GM12878 (cell line): ENCODE results near the gene DNAAF1. TPM values are rescaled to one million over a fixed set of nuclear protein-coding genes. Genes with fewer than 3 reads are reported as not detected.

Experiments
- ATAC-seq: fragments of 200-7000 bp; cut with Tn5 transposase; 3 replicates; pipeline ENCODE4 v1.9.1; 2020; ENCODE audit warnings: mild to moderate bottlenecking, moderate library complexity
- BruUV-seq: library from RNA; stranded (reverse); fragments of 400-500 nt; replicated peaks from 2 replicates; lab custom pipeline; 2021; lab: Mats Ljungman, UMichigan
- CTCF ChIA-PET: fragments of 300-600 bp; sonication (Branson Sonifier 250); formaldehyde crosslinking; extraction: SDS; loops from one replicate; lab custom pipeline; 2021; ENCODE audit warnings: inconsistent platforms; lab: Yijun Ruan, JAX
- POLR2A ChIA-PET: fragments of 350-600 bp; formaldehyde crosslinking; extraction: SDS; loops from one replicate; lab custom pipeline; 2021; ENCODE audit warnings: inconsistent platforms; lab: Charles Lee
- RAD21 ChIA-PET: fragments of 300-600 bp; sonication (Branson Sonifier 250); formaldehyde crosslinking; loops from one replicate; lab custom pipeline; 2023; ENCODE audit warnings: antibody characterized with exemption; ENCODE audit not compliant: unreplicated experiment; lab: Charles Lee
- SMC1A ChIA-PET: fragments of 300-600 bp; sonication (Branson Sonifier 250); formaldehyde crosslinking; loops from one replicate; lab custom pipeline; 2023; ENCODE audit not compliant: unreplicated experiment, uncharacterized antibody; lab: Charles Lee
- DNase-seq: peaks from one replicate; pipeline ENCODE4 v3.0.0-alpha.2; 2011; ENCODE audit warnings: low read depth, low spot score
- FAIRE-seq: peaks from 3 replicates; lab custom pipeline; 2011; peaks lifted over from hg19 to GRCh38; lab: Jason Lieb, UNC
- H2AFZ ChIP-seq: 2 replicates; pipeline ENCODE4 v1.6.0; 2011; ENCODE audit warnings: low read depth, low read length, control low read depth; ENCODE audit not compliant: control insufficient read depth
- H3K27ac ChIP-seq: 2 replicates; pipeline ENCODE4 v1.5.1; 2011; ENCODE audit warnings: control low read depth; ENCODE audit not compliant: control insufficient read depth, insufficient read depth
- H3K27me3 ChIP-seq, 2 experiments: replicated peaks in 1 of 2; 2 replicates each; pipeline versions ENCODE4 v1.6.0 to v1.6.1; 2011; ENCODE audit warnings: low read length in 1 of 2; ENCODE audit not compliant: control insufficient read depth in 2 of 2, insufficient read depth in 2 of 2
- H3K36me3 ChIP-seq, 2 experiments: 2 replicates each; pipeline ENCODE4 v1.5.1; 2011; ENCODE audit warnings: low read length in 1 of 2; ENCODE audit not compliant: control insufficient read depth in 2 of 2, insufficient read depth in 2 of 2
- H3K4me1 ChIP-seq: 2 replicates; pipeline ENCODE4 v1.6.1; 2011; ENCODE audit warnings: mild to moderate bottlenecking, low read length, moderate library complexity, mixed read lengths; ENCODE audit not compliant: control insufficient read depth, insufficient read depth
- H3K4me2 ChIP-seq: 2 replicates; pipeline ENCODE4 v1.6.0; 2011; ENCODE audit warnings: control low read depth; ENCODE audit not compliant: control insufficient read depth, insufficient read depth
- H3K4me3 ChIP-seq: fragments of 200-600 bp; sonication (generic); 2 replicates; pipeline ENCODE4 v1.5.1; 2016
- H3K79me2 ChIP-seq: 2 replicates; pipeline ENCODE4 v1.6.0; 2011; ENCODE audit warnings: low read length; ENCODE audit not compliant: control insufficient read depth, insufficient read depth
- H3K9ac ChIP-seq: 2 replicates; pipeline ENCODE4 v1.8.0; 2011; ENCODE audit warnings: low read length, control low read depth, mixed read lengths; ENCODE audit not compliant: control insufficient read depth, insufficient read depth
- H3K9me3 ChIP-seq: replicated peaks from 3 replicates; pipeline ENCODE4 v1.5.1; 2011; ENCODE audit warnings: mild to moderate bottlenecking, low read length; ENCODE audit not compliant: control insufficient read depth, insufficient read depth
- H4K20me1 ChIP-seq: 2 replicates; pipeline ENCODE4 v1.6.0; 2011; ENCODE audit not compliant: control insufficient read depth, insufficient read depth
- CEBPZ ChIP-seq: fragments of 150-350 bp; IDR thresholded peaks from 2 replicates; pipeline ENCODE4 v1.6.1; 2016; ENCODE audit warnings: low read depth, low read length
- CREM ChIP-seq: IDR thresholded peaks from 2 replicates; pipeline ENCODE4 v1.6.1; 2014; ENCODE audit warnings: antibody characterized with exemption, low read depth
- EGR1 ChIP-seq, 2 experiments: IDR thresholded peaks; 1 replicate in 1 of 2; 2 replicates in 1 of 2; pipeline ENCODE4 v1.6.1; 2011 to 2012; ENCODE audit warnings: low read depth in 2 of 2, low read length in 2 of 2, borderline replicate concordance in 1 of 2, mild to moderate bottlenecking in 1 of 2, moderate library complexity in 1 of 2
- IRF3 ChIP-seq: fragments of 450-650 bp; IDR thresholded peaks from 2 replicates; pipeline ENCODE4 v1.6.1; 2014; ENCODE audit warnings: mild to moderate bottlenecking
- KDM1A ChIP-seq: fragments of 200-600 bp; sonication (generic); IDR thresholded peaks from 2 replicates; pipeline ENCODE4 v1.6.1; 2016; ENCODE audit warnings: borderline replicate concordance
- LARP7 ChIP-seq: fragments of 450-650 bp; IDR thresholded peaks from 2 replicates; pipeline ENCODE4 v1.6.1; 2017; ENCODE audit warnings: mild to moderate bottlenecking
- NRF1 ChIP-seq: conservative IDR thresholded peaks from 2 replicates; pipeline ENCODE4 v1.6.1; 2011; ENCODE audit warnings: mild to moderate bottlenecking, low read depth, low read length, improper control_type of control experiment
- POLR2AphosphoS5 ChIP-seq: IDR thresholded peaks from 2 replicates; pipeline ENCODE4 v1.6.1; 2011; ENCODE audit warnings: mild to moderate bottlenecking, low read length, inconsistent platforms
- RFX5 ChIP-seq: IDR thresholded peaks from 2 replicates; pipeline ENCODE4 v1.6.1; 2011; ENCODE audit warnings: low read depth, low read length, improper control_type of control experiment
- SREBF2 ChIP-seq: IDR thresholded peaks from 2 replicates; pipeline ENCODE4 v1.6.1; 2012; ENCODE audit warnings: mild to moderate bottlenecking, low read length
- ZBED1 ChIP-seq: IDR thresholded peaks from 2 replicates; pipeline ENCODE4 v1.6.1; 2016; ENCODE audit warnings: borderline replicate concordance
- ZNF592 ChIP-seq: fragments of 450-650 bp; IDR thresholded peaks from 2 replicates; pipeline ENCODE4 v1.6.1; 2017; ENCODE audit warnings: mild to moderate bottlenecking, moderate library complexity
- ZNF622 ChIP-seq: fragments of 450-650 bp; IDR thresholded peaks from 2 replicates; pipeline ENCODE4 v1.6.1; 2017; ENCODE audit warnings: mild to moderate bottlenecking, inconsistent platforms
- WGBS: methylation state at CpG from one replicate; pipeline ENCODE4 v1.1.6; 2016; ENCODE audit warnings: low lambda C conversion rate; ENCODE audit not compliant: insufficient replicate concordance, insufficient coverage; ENCODE audit errors: missing lambda C conversion rate; 5-methylcytosine and 5-hydroxymethylcytosine counted together
- in situ Hi-C: fragments of 300-500 bp; cut with MboI; formaldehyde crosslinking; loops from 9 replicates; pipeline ENCODE4 v1.14.3; 2018; ENCODE audit warnings: mixed read lengths
- intact Hi-C: fragments of 100-400 bp; cut with micrococcal nuclease; formaldehyde crosslinking; loops from one replicate; pipeline ENCODE4 v1.14.2; 2022; ENCODE audit not compliant: unreplicated experiment
- polyA plus RNA-seq, 11 experiments: library from polyadenylated mRNA; depleted of rRNA in 4 of 11; unstranded in 6 of 11; stranded (reverse) in 5 of 11; fragments of >200 nt; fragmentation: Nextera tagmentation in 4 of 11; fragmentation: Illumina TruSeq in 1 of 11; extraction: Ambion mirVana in 4 of 11; extraction: Trizol in 1 of 11; gene quantifications; 1 replicate in 1 of 11; 2 replicates in 10 of 11; pipeline versions ENCODE4 v1.2.1 to v1.2.3, GENCODE V29; 2011 to 2016; ENCODE audit warnings: inconsistent platforms in 2 of 11, missing spikeins in 2 of 11, low read depth in 1 of 11
- total RNA-seq, 4 experiments: library from RNA; depleted of rRNA in 3 of 4; stranded (reverse); fragments of >200 nt in 3 of 4; fragmentation: Illumina TruSeq in 1 of 4; extraction: Trizol in 1 of 4; gene quantifications; 2 replicates each; pipeline versions ENCODE4 v1.2.1 to v1.2.3, GENCODE V29; 2013 to 2021
- TF ChIP-seq, protein P1 (sequence below): IDR thresholded peaks from 2 replicates; pipeline ENCODE4 v1.6.1; 2011; ENCODE audit warnings: low read depth, mild to moderate bottlenecking, low read length, moderate library complexity, borderline replicate concordance; ENCODE audit errors: extremely low read depth

DNAAF1 gene
- total and polyA plus RNA-seq, 10 of the 15 experiments (the other 5 are each of a cell fraction or from before 2014, with no cell fraction given), result 0.02 to 0.76 (median 0.08) TPM; not detected in 6

- no TSS peak for BruUV-seq
- Histone ChIP-seq H3K4me3 (no peak overlapping the region), H3K27ac (no peak overlapping the region), H3K27me3 (0 out of 4 replicates have a peak, but pooled peaks cover 0 to 2% of the 10 kb centered on the region in 2 experiments), H3K4me2 (no peak overlapping the region), H2AFZ (no peak overlapping the region), H3K36me3 (no peaks in the 10 kb centered on the region), H3K9me3 (no peaks in the 10 kb centered on the region), H3K79me2 (no peaks in the 10 kb centered on the region), H3K4me1 (no peaks in the 10 kb centered on the region), H3K9ac (no peak overlapping the region), H4K20me1 (no peaks in the 10 kb centered on the region)
- intact Hi-C loops, result no loop called here
- 50% methylated on average over 14 of the region's 14 CpGs for WGBS
- ChIA-PET POLR2A (no interaction called here), CTCF (no interaction called here), RAD21 (no interaction called here), SMC1A (no interaction called here)
- in situ Hi-C loops, result no loop called here
- DNase-seq (no peak), FAIRE-seq (no peak), ATAC-seq (no peak)
- TF ChIP-seq POLR2AphosphoS5 (no peak), SREBF2 (no peak), LARP7 (no peak), ZNF622 (no peak), EGR1 (IDR thresholded peaks at IDR 0.05; ENCODE audit: borderline replicate concordance in 1 of 2, low read depth in 2 of 2, low read length in 2 of 2) (no peak), CREM (no peak), IRF3 (no peak), NRF1 (no peak), KDM1A (no peak), ZBED1 (no peak), RFX5 (no peak), CEBPZ (no peak), ZNF592 (no peak)
- TF ChIP-seq, protein P1, sequence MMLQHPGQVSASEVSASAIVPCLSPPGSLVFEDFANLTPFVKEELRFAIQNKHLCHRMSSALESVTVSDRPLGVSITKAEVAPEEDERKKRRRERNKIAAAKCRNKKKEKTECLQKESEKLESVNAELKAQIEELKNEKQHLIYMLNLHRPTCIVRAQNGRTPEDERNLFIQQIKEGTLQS, result no peak
Observed at GRCh38 chr16:84197466-84198128, 52.5 kb downstream of the DNAAF1 start.
